ENCODE results near the gene CD8A. TPM values are rescaled to one million over a fixed set of nuclear protein-coding genes. Genes with fewer than 3 reads are reported as not detected.

Gene CD8A
- polyA plus RNA-seq, 1 donor = 2.1 TPM

- Histone ChIP-seq H3K4me3 (ENCODE audit: low read length) (no peak overlapping the region), H3K27me3 (ENCODE audit: control insufficient read depth, insufficient read depth, low read length) (peaks cover 84% of the 10 kb centered on the region), H3K36me3 (ENCODE audit: control insufficient read depth, insufficient read depth, low read length) (no peaks in the 10 kb centered on the region), H3K4me1 (ENCODE audit: control insufficient read depth, insufficient read depth, low read length) (peaks cover 15% of the 10 kb centered on the region), H3K27ac (ENCODE audit: low read length) (no peak overlapping the region), H3K9me3 (ENCODE audit: control insufficient read depth, low read depth, low read length) (peaks cover 6% of the 10 kb centered on the region)
- no CpG with 5 or more reads among the region's 40 CpGs for WGBS (ENCODE audit: insufficient coverage, low lambda C conversion rate)
- no peak for DNase-seq
These were observed 1.0 kb downstream of the CD8A start for GRCh38 chr2:86789687-86790133.

DNA sequence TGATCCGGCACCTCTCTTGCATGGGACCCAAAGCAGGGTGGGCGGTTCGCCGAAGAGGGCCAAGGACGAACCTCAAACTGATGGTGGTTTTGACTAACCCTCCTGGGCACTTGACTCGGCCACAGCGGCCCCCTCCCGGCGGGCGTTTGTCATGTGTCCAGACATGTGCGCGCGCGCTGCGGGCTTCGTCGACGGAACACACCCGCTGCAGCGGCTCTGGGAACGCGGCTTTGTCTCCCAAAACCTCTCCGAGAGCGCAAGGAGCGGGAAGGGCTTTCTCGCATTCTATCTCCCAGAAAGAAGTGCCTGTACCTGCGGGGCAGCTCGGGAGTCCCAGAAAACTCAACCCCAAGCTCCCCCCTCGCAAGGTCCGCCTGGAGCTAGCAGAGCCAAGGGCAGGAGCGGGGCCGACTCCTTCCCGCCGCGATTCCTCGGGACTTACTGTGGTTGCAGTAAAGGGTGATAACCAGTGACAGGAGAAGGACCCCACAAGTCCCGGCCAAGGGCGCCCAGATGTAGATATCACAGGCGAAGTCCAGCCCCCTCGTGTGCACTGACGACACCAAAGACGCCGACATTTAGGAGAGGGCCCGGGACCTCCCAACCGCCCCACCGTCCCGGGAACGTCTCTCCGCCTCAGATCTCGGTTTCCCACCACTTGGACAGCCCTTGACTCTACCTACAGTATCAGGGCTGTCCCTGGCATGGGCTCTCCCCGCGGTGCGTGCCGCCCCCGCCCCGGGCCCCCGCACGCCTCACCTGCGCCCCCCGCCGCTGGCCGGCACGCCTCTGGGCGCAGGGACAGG is 1.6 kb downstream of the CD8A start:
- no CpG with 5 or more reads among the region's 64 CpGs for WGBS (ENCODE audit: insufficient coverage, low lambda C conversion rate)
- peaks cover 6% of the 10 kb centered on the region for H3K9me3 ChIP-seq (ENCODE audit: control insufficient read depth, low read depth, low read length)
- H3K4me1 ChIP-seq (ENCODE audit: control insufficient read depth, insufficient read depth, low read length) = peaks cover 15% of the 10 kb centered on the region
- H3K27me3 ChIP-seq (ENCODE audit: control insufficient read depth, insufficient read depth, low read length) = peaks cover 79% of the 10 kb centered on the region
- H3K27ac ChIP-seq (ENCODE audit: low read length) = no peak overlapping the region
- DNase-seq = no peak
- no peaks in the 10 kb centered on the region for H3K36me3 ChIP-seq (ENCODE audit: control insufficient read depth, insufficient read depth, low read length)
- H3K4me3 ChIP-seq (ENCODE audit: low read length) = no peak overlapping the region

GRCh38 chr2:86788165-86788564 is 2.5 kb downstream of the CD8A start:
- 67% methylated on average over 4 of the region's 7 CpGs for WGBS (ENCODE audit: insufficient coverage, low lambda C conversion rate)
- no peaks in the 10 kb centered on the region for H3K36me3 ChIP-seq (ENCODE audit: control insufficient read depth, insufficient read depth, low read length)

GRCh38 chr2:86787736-86788135 is 3.0 kb downstream of the CD8A start:
- H3K27me3 ChIP-seq (ENCODE audit: control insufficient read depth, insufficient read depth, low read length) = peaks cover 66% of the 10 kb centered on the region

More at GRCh38 chr2:86788165-86788564, 2.5 kb downstream of the CD8A start:
- H3K4me3 ChIP-seq (ENCODE audit: low read length) = no peak overlapping the region
- no peak overlapping the region for H3K27ac ChIP-seq (ENCODE audit: low read length)
- DNase-seq = no peak
- peaks cover 6% of the 10 kb centered on the region for H3K9me3 ChIP-seq (ENCODE audit: control insufficient read depth, low read depth, low read length)
- H3K4me1 ChIP-seq (ENCODE audit: control insufficient read depth, insufficient read depth, low read length) = peaks cover 15% of the 10 kb centered on the region
- peaks cover 70% of the 10 kb centered on the region for H3K27me3 ChIP-seq (ENCODE audit: control insufficient read depth, insufficient read depth, low read length)

GRCh38 chr2:86786001-86786536 is 4.6 kb downstream of the CD8A start:
- no peaks in the 10 kb centered on the region for H3K36me3 ChIP-seq (ENCODE audit: control insufficient read depth, insufficient read depth, low read length)
- H3K27ac ChIP-seq (ENCODE audit: low read length) = no peak overlapping the region
- peaks cover 6% of the 10 kb centered on the region for H3K9me3 ChIP-seq (ENCODE audit: control insufficient read depth, low read depth, low read length)
- H3K27me3 ChIP-seq (ENCODE audit: control insufficient read depth, insufficient read depth, low read length) = peaks cover 50% of the 10 kb centered on the region
- H3K4me3 ChIP-seq (ENCODE audit: low read length) = no peak overlapping the region
- H3K4me1 ChIP-seq (ENCODE audit: control insufficient read depth, insufficient read depth, low read length) = peaks cover 13% of the 10 kb centered on the region
- WGBS (ENCODE audit: insufficient coverage, low lambda C conversion rate) = no CpG with 5 or more reads among the region's 10 CpGs
- no peak for DNase-seq

More at GRCh38 chr2:86787736-86788135, 3.0 kb downstream of the CD8A start:
- no CpG with 5 or more reads among the region's 2 CpGs for WGBS (ENCODE audit: insufficient coverage, low lambda C conversion rate)
- H3K36me3 ChIP-seq (ENCODE audit: control insufficient read depth, insufficient read depth, low read length) = no peaks in the 10 kb centered on the region
- H3K4me1 ChIP-seq (ENCODE audit: control insufficient read depth, insufficient read depth, low read length) = peaks cover 15% of the 10 kb centered on the region
- DNase-seq = no peak
- H3K27ac ChIP-seq (ENCODE audit: low read length) = no peak overlapping the region
- H3K9me3 ChIP-seq (ENCODE audit: control insufficient read depth, low read depth, low read length) = peaks cover 6% of the 10 kb centered on the region
- H3K4me3 ChIP-seq (ENCODE audit: low read length) = no peak overlapping the region

DNA sequence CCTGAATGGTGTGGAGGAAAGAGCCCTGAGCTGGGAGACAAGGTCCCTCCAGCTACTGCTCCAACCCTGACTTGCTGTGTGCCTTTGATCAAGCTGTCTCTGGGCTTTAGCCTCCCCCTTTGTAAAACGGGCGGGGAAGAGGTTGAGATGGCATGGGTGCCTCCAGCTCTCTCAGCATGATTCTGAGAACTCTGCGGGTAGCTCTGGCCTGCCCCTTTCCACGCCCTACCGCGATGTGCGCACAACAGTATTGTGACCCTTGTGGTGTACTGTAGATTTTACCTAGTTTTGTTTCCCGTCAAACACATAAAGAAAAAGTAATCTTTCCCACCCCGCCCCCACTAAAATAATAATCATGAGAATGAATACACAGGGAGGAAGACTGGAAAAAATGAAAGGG is 5.3 kb downstream of the CD8A start:
- peaks cover 9% of the 10 kb centered on the region for H3K4me1 ChIP-seq (ENCODE audit: control insufficient read depth, insufficient read depth, low read length)
- no peak for DNase-seq
- H3K4me3 ChIP-seq (ENCODE audit: low read length) = no peak overlapping the region
- H3K36me3 ChIP-seq (ENCODE audit: control insufficient read depth, insufficient read depth, low read length) = no peaks in the 10 kb centered on the region
- WGBS (ENCODE audit: insufficient coverage, low lambda C conversion rate) = 93% methylated on average over 3 of the region's 9 CpGs
- no peak overlapping the region for H3K27ac ChIP-seq (ENCODE audit: low read length)
- H3K9me3 ChIP-seq (ENCODE audit: control insufficient read depth, low read depth, low read length) = peaks cover 5% of the 10 kb centered on the region
- peaks cover 44% of the 10 kb centered on the region for H3K27me3 ChIP-seq (ENCODE audit: control insufficient read depth, insufficient read depth, low read length)

- peaks cover 27% of the 10 kb centered on the region for H3K27me3 ChIP-seq (ENCODE audit: control insufficient read depth, insufficient read depth, low read length)
- no CpG with 5 or more reads among the region's 8 CpGs for WGBS (ENCODE audit: insufficient coverage, low lambda C conversion rate)
These were observed 6.9 kb downstream of the CD8A start for GRCh38 chr2:86783615-86784339.

DNA sequence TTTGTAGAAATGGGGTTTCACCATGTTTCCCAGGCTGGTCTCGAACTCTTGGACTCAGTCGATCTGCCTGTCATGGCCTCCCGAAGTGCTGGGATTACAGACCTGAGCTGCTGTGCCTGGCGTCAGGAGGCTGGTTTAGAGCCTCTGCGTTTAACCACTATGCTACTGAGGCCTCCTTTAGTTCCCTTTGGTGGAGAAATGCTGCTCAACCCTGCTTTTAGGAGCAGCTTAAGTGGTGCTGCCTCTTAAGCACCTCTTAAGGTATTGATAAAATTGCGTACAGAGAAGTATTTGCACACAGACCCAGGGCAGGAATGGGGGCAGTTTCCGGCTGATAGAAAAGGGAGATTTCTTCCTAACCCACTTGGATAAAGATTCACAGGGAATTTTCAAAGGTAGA is 8.0 kb downstream of the CD8A start:
- H3K4me3 ChIP-seq (ENCODE audit: low read length) = no peak overlapping the region
- DNase-seq = no peak
- peaks cover 16% of the 10 kb centered on the region for H3K27me3 ChIP-seq (ENCODE audit: control insufficient read depth, insufficient read depth, low read length)
- H3K36me3 ChIP-seq (ENCODE audit: control insufficient read depth, insufficient read depth, low read length) = no peaks in the 10 kb centered on the region
- no CpG with 5 or more reads among the region's 7 CpGs for WGBS (ENCODE audit: insufficient coverage, low lambda C conversion rate)
- no peaks in the 10 kb centered on the region for H3K9me3 ChIP-seq (ENCODE audit: control insufficient read depth, low read depth, low read length)
- H3K4me1 ChIP-seq (ENCODE audit: control insufficient read depth, insufficient read depth, low read length) = no peaks in the 10 kb centered on the region
- H3K27ac ChIP-seq (ENCODE audit: low read length) = no peak overlapping the region

More at GRCh38 chr2:86783615-86784339, 6.9 kb downstream of the CD8A start:
- Histone ChIP-seq H3K4me3 (ENCODE audit: low read length) (no peak overlapping the region), H3K4me1 (ENCODE audit: control insufficient read depth, insufficient read depth, low read length) (no peaks in the 10 kb centered on the region), H3K9me3 (ENCODE audit: control insufficient read depth, low read depth, low read length) (no peaks in the 10 kb centered on the region), H3K27ac (ENCODE audit: low read length) (no peak overlapping the region), H3K36me3 (ENCODE audit: control insufficient read depth, insufficient read depth, low read length) (no peaks in the 10 kb centered on the region)
- DNase-seq = no peak

GRCh38 chr2:86781363-86781762 is 9.3 kb downstream of the CD8A start:
- DNase-seq = no peak
- Histone ChIP-seq H3K4me1 (ENCODE audit: control insufficient read depth, insufficient read depth, low read length) (no peaks in the 10 kb centered on the region), H3K27me3 (ENCODE audit: control insufficient read depth, insufficient read depth, low read length) (peaks cover 9% of the 10 kb centered on the region), H3K36me3 (ENCODE audit: control insufficient read depth, insufficient read depth, low read length) (no peaks in the 10 kb centered on the region), H3K4me3 (ENCODE audit: low read length) (no peak overlapping the region), H3K9me3 (ENCODE audit: control insufficient read depth, low read depth, low read length) (no peaks in the 10 kb centered on the region), H3K27ac (ENCODE audit: low read length) (no peak overlapping the region)
- WGBS (ENCODE audit: insufficient coverage, low lambda C conversion rate) = no CpG with 5 or more reads among the region's 9 CpGs

- no peaks in the 10 kb centered on the region for H3K4me1 ChIP-seq (ENCODE audit: control insufficient read depth, insufficient read depth, low read length)
- DNase-seq = no peak
- WGBS (ENCODE audit: insufficient coverage, low lambda C conversion rate) = 100% methylated on average over 1 of the region's 3 CpGs
- peaks cover 4% of the 10 kb centered on the region for H3K27me3 ChIP-seq (ENCODE audit: control insufficient read depth, insufficient read depth, low read length)
- H3K36me3 ChIP-seq (ENCODE audit: control insufficient read depth, insufficient read depth, low read length) = peaks cover 7% of the 10 kb centered on the region
- H3K27ac ChIP-seq (ENCODE audit: low read length) = no peak overlapping the region
- H3K9me3 ChIP-seq (ENCODE audit: control insufficient read depth, low read depth, low read length) = no peaks in the 10 kb centered on the region
- H3K4me3 ChIP-seq (ENCODE audit: low read length) = no peak overlapping the region
These were observed 10.7 kb downstream of the CD8A start for GRCh38 chr2:86779971-86780370.

Measured in large intestine (tissue), 3 donors.